K562 (cell line): Measurements from ENCODE around the gene RBPJ. TPM values are rescaled to one million over a fixed set of nuclear protein-coding genes. Genes with fewer than 3 reads are reported as not detected.

Source experiments
- ATAC-seq: fragments of 200-7000 bp; cut with Tn5 transposase; 3 replicates; pipeline ENCODE4 v1.9.1; 2020; ENCODE audit warnings: moderate library complexity
- BruUV-seq: library from RNA; stranded (reverse); fragments of 400-500 nt; replicated peaks from 2 replicates; lab custom pipeline; 2021; lab: Mats Ljungman, UMichigan
- CTCF ChIA-PET: fragments of 300-600 bp; formaldehyde crosslinking; extraction: SDS; loops from one replicate; lab custom pipeline; 2021; ENCODE audit warnings: low intra/inter-chr PET ratio; lab: Yijun Ruan, JAX
- POLR2A ChIA-PET: fragments of 300-600, 350-650 bp; sonication (Branson Sonifier 250); formaldehyde crosslinking; extraction: SDS; loops from one replicate; lab custom pipeline; 2021; ENCODE audit warnings: antibody characterized with exemption, inconsistent platforms; lab: Yijun Ruan, JAX
- DNase-seq, 4 experiments: peaks; one replicate each; pipeline versions ENCODE4 v3.0.0 to v3.0.0-alpha.2; 2011 to 2018; ENCODE audit warnings: low spot score in 3 of 4, mixed read lengths in 3 of 4; ENCODE audit errors: extremely low read depth in 1 of 4
- FAIRE-seq: peaks from 2 replicates; lab custom pipeline; 2011; peaks lifted over from hg19 to GRCh38; lab: Jason Lieb, UNC
- H2AFZ ChIP-seq: 2 replicates; pipeline ENCODE4 v1.6.0; 2011; ENCODE audit warnings: low read depth, low read length, control low read depth, inconsistent platforms
- H3K27ac ChIP-seq: fragments of 200-600 bp; 3 replicates; pipeline ENCODE4 v1.8.0; 2011; ENCODE audit warnings: low read depth, mild to moderate bottlenecking, control low read depth, inconsistent platforms, low read length, moderate library complexity, mixed read lengths; ENCODE audit errors: extremely low read depth
- H3K27me3 ChIP-seq, 2 experiments: fragments of 300-600 bp in 1 of 2; 2 replicates in 1 of 2; 3 replicates in 1 of 2; pipeline versions ENCODE4 v1.6.0 to v1.8.0; 2011; ENCODE audit warnings: inconsistent platforms in 2 of 2, low read length in 2 of 2, mild to moderate bottlenecking in 1 of 2, mixed read lengths in 1 of 2, moderate library complexity in 1 of 2; ENCODE audit not compliant: control insufficient read depth in 2 of 2, insufficient read depth in 2 of 2
- H3K36me3 ChIP-seq: fragments of 300-600 bp; 3 replicates; pipeline ENCODE4 v1.8.0; 2011; ENCODE audit warnings: mild to moderate bottlenecking, low read length, inconsistent platforms; ENCODE audit not compliant: control insufficient read depth, insufficient read depth
- H3K4me1 ChIP-seq, 2 experiments: fragments of 200-600 bp in 1 of 2; replicated peaks in 1 of 2; 2 replicates in 1 of 2; 3 replicates in 1 of 2; pipeline versions ENCODE4 v1.5.1 to v1.8.0; 2011; ENCODE audit warnings: inconsistent platforms in 2 of 2, low read length in 2 of 2, mild to moderate bottlenecking in 1 of 2, mixed read lengths in 1 of 2, moderate library complexity in 1 of 2; ENCODE audit not compliant: control insufficient read depth in 2 of 2, insufficient read depth in 2 of 2
- H3K4me2 ChIP-seq: 2 replicates; pipeline ENCODE4 v1.6.1; 2011; ENCODE audit warnings: low read length, control low read depth, inconsistent platforms, mixed read lengths; ENCODE audit not compliant: insufficient read depth
- H3K4me3 ChIP-seq: fragments of 200-600 bp; sonication (generic), shearing (Covaris generic); 2 replicates; pipeline ENCODE4 v1.5.1; 2016; ENCODE audit warnings: control low read depth, inconsistent platforms
- H3K79me2 ChIP-seq: fragments of 200-600 bp; 3 replicates; pipeline ENCODE4 v1.8.0; 2011; ENCODE audit warnings: low read length, inconsistent platforms; ENCODE audit not compliant: control insufficient read depth, insufficient read depth
- H3K9ac ChIP-seq, 2 experiments: 2 replicates each; pipeline versions ENCODE4 v1.6.0 to v1.6.1; 2011; ENCODE audit warnings: low read depth in 2 of 2, low read length in 2 of 2, control low read depth in 1 of 2, inconsistent platforms in 1 of 2, mild to moderate bottlenecking in 1 of 2, mixed read lengths in 1 of 2; ENCODE audit not compliant: insufficient read depth in 1 of 2
- H3K9me1 ChIP-seq: one replicate; pipeline ENCODE4 v1.6.0; 2011; ENCODE audit warnings: inconsistent platforms, mild to moderate bottlenecking, low read length, moderate library complexity; ENCODE audit not compliant: control insufficient read depth, insufficient read depth
- H3K9me3 ChIP-seq: replicated peaks from 2 replicates; pipeline ENCODE4 v1.5.1; 2011; ENCODE audit warnings: low read depth, low read length, inconsistent platforms; ENCODE audit not compliant: control insufficient read depth, insufficient read depth
- H4K20me1 ChIP-seq: replicated peaks from 2 replicates; pipeline ENCODE4 v1.6.1; 2011; ENCODE audit warnings: low read length, inconsistent platforms, mixed read lengths; ENCODE audit not compliant: control insufficient read depth, insufficient read depth
- AFF4 ChIP-seq: sonication (generic); formaldehyde crosslinking; IDR thresholded peaks from 2 replicates; pipeline ENCODE4 v1.8.0; 2023; ENCODE audit warnings: mild to moderate bottlenecking, missing genetic modification reagents
- CEBPB ChIP-seq: fragments of 450-650 bp; IDR thresholded peaks from 2 replicates; pipeline ENCODE4 v1.6.1; 2016; ENCODE audit warnings: missing genetic modification characterization, missing compliant biosample characterization
- EGR1 ChIP-seq: fragments of 450-650 bp; conservative IDR thresholded peaks from 2 replicates; pipeline ENCODE4 v1.6.1; 2017; ENCODE audit warnings: mild to moderate bottlenecking
- GABPB1 ChIP-seq: sonication (generic); formaldehyde crosslinking; IDR thresholded peaks from 2 replicates; pipeline ENCODE4 v1.8.0; 2022; ENCODE audit warnings: mild to moderate bottlenecking, missing genetic modification reagents
- JUNB ChIP-seq: fragments of 450-650 bp; formaldehyde crosslinking; conservative IDR thresholded peaks from 2 replicates; pipeline ENCODE4 v1.4.0; 2020; ENCODE audit warnings: mild to moderate bottlenecking
- NFATC3 ChIP-seq: fragments of 450-650 bp; IDR thresholded peaks from 2 replicates; pipeline ENCODE4 v1.6.1; 2017; ENCODE audit warnings: mild to moderate bottlenecking
- NR3C1 ChIP-seq: sonication (generic); formaldehyde crosslinking; IDR thresholded peaks from 2 replicates; pipeline ENCODE4 v1.8.1; 2022; ENCODE audit warnings: missing genetic modification reagents
- REST ChIP-seq, 2 experiments: fragments of 450-650 bp; formaldehyde crosslinking in 1 of 2; IDR thresholded peaks; 2 replicates each; pipeline versions ENCODE4 v1.4.0 to v1.6.1; 2014 to 2020; ENCODE audit warnings: mild to moderate bottlenecking in 2 of 2, borderline replicate concordance in 1 of 2, low read depth in 1 of 2
- SREBF1 ChIP-seq: fragments of 150-350 bp; IDR thresholded peaks from 2 replicates; pipeline ENCODE4 v1.6.1; 2014; ENCODE audit warnings: antibody characterized with exemption, low read depth, low read length, borderline replicate concordance
- SUPT5H ChIP-seq: fragments of 450-650 bp; IDR thresholded peaks from 2 replicates; pipeline ENCODE4 v1.6.1; 2016
- ZNF134 ChIP-seq: fragments of 250-450 bp; sonication (Bioruptor Pico); conservative IDR thresholded peaks from 2 replicates; pipeline ENCODE4 v1.4.0; 2020
- ZNF174 ChIP-seq: fragments of 250-450 bp; sonication (Bioruptor Pico); IDR thresholded peaks from 2 replicates; pipeline ENCODE4 v1.4.0; 2020; ENCODE audit warnings: mild to moderate bottlenecking
- WGBS: fragments of 100-300 bp; shearing (Covaris generic); methylation state at CpG from one replicate; pipeline ENCODE4 v1.1.6; 2016; ENCODE audit warnings: low coverage, mixed read lengths; ENCODE audit not compliant: insufficient coverage; ENCODE audit errors: missing lambda C conversion rate; 5-methylcytosine and 5-hydroxymethylcytosine counted together
- in situ Hi-C: fragments of 300-500 bp; cut with MboI; formaldehyde crosslinking; loops from 4 replicates; pipeline ENCODE4 v1.15.0; 2018; ENCODE audit warnings: inconsistent platforms, mixed read lengths
- intact Hi-C: fragments of 100-400 bp; cut with micrococcal nuclease; formaldehyde crosslinking; loops from 2 replicates; pipeline ENCODE4 v1.14.2; 2022
- polyA plus RNA-seq, 8 experiments: library from polyadenylated mRNA; depleted of rRNA in 4 of 8; stranded (reverse) in 5 of 8; unstranded in 3 of 8; fragments of >200 nt; fragmentation: Nextera tagmentation in 2 of 8; fragmentation: Illumina TruSeq in 1 of 8; extraction: Ambion mirVana in 2 of 8; extraction: Trizol in 1 of 8; gene quantifications; 2 replicates each; pipeline versions ENCODE4 v1.2.1 to v1.2.3, GENCODE V29; 2011 to 2014; ENCODE audit warnings: inconsistent platforms in 1 of 8, missing spikeins in 1 of 8
- total RNA-seq, 7 experiments: library from RNA; depleted of rRNA in 6 of 7; stranded (reverse); fragments of >200 nt in 6 of 7; fragmentation: Illumina TruSeq in 2 of 7; extraction: Trizol in 2 of 7; gene quantifications; 2 replicates each; pipeline versions ENCODE4 v1.2.1 to v1.2.3, GENCODE V29; 2011 to 2021; ENCODE audit warnings: low replicate concordance in 1 of 7

Gene RBPJ
- total and polyA plus RNA-seq, 9 of the 15 experiments (the other 6 are each of a cell fraction or from before 2014, with no cell fraction given): 17.2 to 49.4 (median 33.8) TPM

DNA sequence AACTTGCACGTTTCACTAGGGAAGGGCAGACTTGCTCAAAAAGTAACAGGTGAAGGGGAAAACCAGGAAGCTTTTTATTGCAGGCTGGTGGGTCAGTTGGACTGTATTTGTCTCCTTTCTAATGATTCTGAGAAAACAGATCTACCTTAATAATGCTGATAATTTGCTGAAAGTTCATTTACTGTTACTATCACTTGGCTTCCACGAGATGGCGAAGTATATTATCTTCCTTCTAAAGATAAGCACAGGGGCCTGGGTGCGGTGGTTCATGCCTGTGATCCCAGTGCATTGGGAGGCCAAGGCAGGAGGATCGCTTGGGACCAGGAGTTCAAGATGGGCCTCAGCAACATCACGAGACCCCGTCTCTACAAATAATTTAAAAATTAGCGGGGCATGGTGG lies 153.1 kb downstream of the RBPJ start:
- H3K79me2 ChIP-seq: no peaks in the 10 kb centered on the region
- DNase-seq (peak in 1 of 4 experiments; percentile 20), FAIRE-seq (no peak), ATAC-seq (peak; percentile 35; the same call in 1 of the 3 replicates)
- ChIA-PET POLR2A (interaction anchor here (0.6 kb wide), 1 partner anchor 888 kb away, joined by 4 read pairs; no protein-coding TSS in a partner anchor), CTCF (interaction anchor here (2.0 kb wide), 1 partner anchor 246 kb away, joined by 14 read pairs; no protein-coding TSS in a partner anchor)
- H3K27ac ChIP-seq: no peak overlapping the region
- no peaks in the 10 kb centered on the region for H3K4me1 ChIP-seq
- H3K9me3 ChIP-seq: no peaks in the 10 kb centered on the region
- intact Hi-C loops (loop anchor here (5.0 kb wide), 1 partner anchor 248 kb away; no protein-coding TSS in a partner anchor), in situ Hi-C loops (no loop called here)
- H3K9ac ChIP-seq: no peak overlapping the region
- peaks cover 13 to 25% of the 10 kb centered on the region in 2 experiments for H3K27me3 ChIP-seq
- H2AFZ ChIP-seq: no peak overlapping the region
- no peak overlapping the region for H3K4me2 ChIP-seq
- no peaks in the 10 kb centered on the region for H3K36me3 ChIP-seq
- no TSS peak for BruUV-seq
- H3K9me1 ChIP-seq: no peaks in the 10 kb centered on the region
- no peaks in the 10 kb centered on the region for H4K20me1 ChIP-seq
- no peak overlapping the region for H3K4me3 ChIP-seq
- 10% methylated on average over 8 of the region's 8 CpGs for WGBS
- TF ChIP-seq CEBPB (tag) (no peak), AFF4 (no peak), GABPB1 (CRISPR knock-in tag) (no peak), NR3C1 (CRISPR knock-in tag) (no peak), ZNF134 (CRISPR knock-in tag) (no peak), EGR1 (no peak), ZNF174 (CRISPR knock-in tag) (no peak), NFATC3 (no peak), REST (IDR thresholded peaks at IDR 0.05; ENCODE audit: borderline replicate concordance) (peak; percentile 41; the same call in 1 of the 2 replicates), REST (CRISPR knock-in tag; IDR thresholded peaks at IDR 0.05; ENCODE audit: low read depth) (no peak), SREBF1 (no peak), JUNB (CRISPR knock-in tag) (no peak), SUPT5H (no peak)
